LoVo (cell line): Measurements from ENCODE around the gene TOX2.

Source experiments
- DNase-seq: peaks from one replicate; pipeline ENCODE4 v3.0.0-alpha.2; 2016; ENCODE audit warnings: low spot score

The TOX2 gene

DNA sequence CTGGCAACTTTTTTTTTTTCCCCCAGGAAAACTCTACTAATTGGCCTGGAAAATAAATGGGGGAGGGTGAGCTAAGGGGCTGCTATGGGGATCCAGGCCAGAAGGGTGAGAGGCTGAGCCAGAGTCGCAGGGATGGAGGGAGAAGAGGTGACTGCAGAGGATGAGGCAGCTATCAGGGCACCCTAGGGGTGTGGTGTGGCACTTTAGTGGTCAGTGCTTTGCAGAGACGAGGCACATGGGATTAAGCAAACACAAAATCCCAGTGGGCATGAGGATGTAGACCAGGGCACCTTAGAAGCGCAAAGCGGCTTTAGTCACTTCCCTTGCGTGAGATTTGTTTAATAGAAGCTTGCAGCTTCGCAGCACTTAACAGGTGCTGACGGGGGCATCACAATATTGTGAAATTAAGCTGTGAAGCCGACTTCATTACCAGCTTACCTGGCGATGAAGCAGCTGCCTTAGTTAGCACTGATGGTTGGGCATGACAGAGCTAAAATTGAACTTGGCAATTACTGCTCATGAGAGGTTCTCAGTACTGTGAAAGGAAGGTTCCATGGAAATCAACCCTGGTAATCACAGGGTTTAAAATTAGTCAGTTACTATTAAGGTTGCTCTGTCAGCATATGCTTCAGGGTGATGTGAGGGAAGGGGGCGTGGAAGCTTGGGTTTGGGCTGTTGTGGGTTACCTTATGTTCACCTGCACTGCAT is 26.0 kb downstream of the TOX2 start:
- DNase-seq, result no peak

DNA sequence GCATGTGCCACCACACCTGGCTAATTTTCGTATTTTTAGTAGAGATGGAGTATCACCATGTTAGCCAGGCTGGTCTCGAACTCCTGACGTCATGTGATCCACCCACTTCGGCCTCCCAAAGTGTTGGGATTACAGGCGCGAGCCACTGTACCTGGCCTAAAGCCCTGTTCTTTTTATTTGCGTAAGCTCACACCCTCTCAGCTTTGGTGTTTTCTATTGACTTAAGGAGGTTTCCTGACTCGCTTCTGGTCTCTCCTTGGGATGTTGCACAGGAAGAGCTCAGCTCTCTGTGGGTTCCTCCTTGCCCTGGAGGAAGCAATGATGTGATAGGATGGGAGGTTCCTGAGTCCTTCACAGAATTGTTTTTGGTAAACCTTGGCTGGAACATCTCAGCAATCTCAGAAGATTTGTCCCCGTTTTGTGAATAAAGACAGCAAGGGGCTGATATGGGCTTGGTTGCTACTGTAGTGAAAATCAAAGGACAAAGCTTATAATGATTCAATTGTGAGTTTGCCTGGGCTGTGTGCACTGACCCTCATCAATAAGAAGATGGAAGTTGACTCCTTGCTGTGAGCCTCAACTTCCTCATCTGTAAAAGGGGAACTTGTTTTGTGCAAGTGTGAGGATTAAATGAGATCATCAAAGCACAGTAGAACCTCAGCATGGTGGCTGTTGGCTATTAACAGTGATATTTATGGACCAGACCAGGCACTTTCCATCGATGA is 27.0 kb downstream of the TOX2 start:
- DNase-seq, result peak; percentile 41

DNA sequence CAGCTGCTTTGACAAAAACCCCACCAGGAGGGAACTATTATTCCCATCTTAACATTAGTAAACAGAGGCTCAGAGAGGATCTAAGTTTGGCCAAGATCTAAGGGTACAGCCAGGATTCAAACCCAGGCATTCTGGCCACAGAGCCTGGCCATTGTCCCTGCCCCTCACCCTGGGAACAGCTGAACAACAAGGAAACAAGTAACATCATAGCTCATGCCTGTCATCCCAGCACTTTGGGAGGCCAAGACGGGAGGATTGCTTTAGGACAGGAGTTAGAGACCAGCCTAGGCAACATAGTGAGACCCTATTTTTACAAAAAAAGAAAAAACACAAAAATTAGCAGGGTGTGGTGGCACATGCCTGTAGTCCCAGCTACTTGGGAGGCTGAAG is 27.5 kb downstream of the TOX2 start:
- DNase-seq, result no peak

DNA sequence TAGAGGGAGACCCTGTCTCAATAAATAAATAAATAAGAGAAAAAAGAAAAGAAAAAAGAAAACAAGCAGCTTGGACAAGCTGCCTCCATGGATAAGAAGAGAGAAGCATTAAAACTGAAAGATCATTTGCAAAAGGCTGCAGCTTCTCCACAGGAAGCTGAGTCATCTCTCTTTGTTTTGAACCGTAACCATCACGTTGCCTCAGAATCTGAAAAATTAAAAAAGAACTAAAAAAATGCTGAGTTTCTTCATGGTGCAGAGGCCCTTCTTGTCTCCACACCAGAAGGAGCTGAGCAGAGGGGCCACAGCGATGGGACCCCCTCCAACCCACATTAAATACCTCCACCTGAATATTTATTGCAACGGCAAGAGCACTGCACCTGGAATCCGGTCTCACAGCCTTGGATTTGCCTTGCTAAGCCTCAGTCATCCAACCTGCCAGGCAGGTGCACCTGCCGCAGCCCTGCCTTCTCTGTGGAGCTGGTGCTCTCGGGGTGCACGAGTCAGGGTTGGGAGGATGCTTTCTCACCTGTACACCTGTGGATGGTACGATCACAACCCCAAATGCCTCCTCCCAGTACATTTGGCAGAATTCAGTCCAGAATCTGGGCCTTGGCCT is 28.1 kb downstream of the TOX2 start:
- no peak for DNase-seq

DNA sequence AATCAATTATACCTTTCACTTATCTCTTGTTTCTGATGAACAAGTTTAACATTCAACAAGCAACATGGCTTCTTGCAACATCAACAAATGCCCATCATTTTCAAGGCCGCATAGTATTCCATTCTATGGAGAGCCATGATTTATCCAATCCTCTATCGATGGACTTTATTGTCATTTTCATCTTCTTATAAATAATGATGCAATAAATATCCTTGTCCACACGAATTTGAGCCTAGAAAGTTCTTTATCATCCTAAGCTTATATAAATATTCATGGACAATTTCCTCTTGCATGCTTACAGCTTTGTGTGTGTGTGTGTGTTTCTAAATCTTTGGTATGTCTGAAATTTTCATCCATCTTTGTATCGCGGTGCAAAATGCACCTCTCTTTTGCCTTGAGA is 29.1 kb downstream of the TOX2 start:
- no peak for DNase-seq

DNA sequence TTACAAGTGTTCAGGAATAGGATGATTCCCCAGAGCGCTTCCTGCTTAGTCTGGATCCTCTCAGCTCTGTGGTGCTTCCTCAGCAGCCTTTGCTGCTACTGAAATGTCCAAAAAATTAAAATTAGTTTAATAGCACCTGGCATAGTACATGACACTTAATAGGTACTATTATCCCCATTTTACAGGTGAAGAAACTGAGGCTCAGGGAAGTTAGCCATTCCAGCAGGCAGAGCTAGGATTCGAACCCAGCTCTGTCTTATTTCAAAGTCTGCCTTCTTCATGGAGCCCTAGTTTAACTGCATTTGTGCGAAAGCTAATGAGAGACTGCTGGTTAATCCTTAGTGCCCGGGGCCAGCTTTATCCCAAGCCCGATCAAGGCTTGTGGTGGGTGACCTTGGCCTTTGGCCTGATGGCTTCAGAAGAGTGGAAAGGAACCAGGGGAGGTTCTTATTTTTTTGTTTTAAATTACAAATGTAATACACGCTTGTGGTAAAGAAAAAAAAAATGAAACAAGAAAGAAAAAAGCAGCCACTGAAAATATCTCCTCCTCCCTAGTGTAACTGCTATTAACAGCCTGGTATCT is 30.1 kb downstream of the TOX2 start:
- DNase-seq, result no peak

DNA sequence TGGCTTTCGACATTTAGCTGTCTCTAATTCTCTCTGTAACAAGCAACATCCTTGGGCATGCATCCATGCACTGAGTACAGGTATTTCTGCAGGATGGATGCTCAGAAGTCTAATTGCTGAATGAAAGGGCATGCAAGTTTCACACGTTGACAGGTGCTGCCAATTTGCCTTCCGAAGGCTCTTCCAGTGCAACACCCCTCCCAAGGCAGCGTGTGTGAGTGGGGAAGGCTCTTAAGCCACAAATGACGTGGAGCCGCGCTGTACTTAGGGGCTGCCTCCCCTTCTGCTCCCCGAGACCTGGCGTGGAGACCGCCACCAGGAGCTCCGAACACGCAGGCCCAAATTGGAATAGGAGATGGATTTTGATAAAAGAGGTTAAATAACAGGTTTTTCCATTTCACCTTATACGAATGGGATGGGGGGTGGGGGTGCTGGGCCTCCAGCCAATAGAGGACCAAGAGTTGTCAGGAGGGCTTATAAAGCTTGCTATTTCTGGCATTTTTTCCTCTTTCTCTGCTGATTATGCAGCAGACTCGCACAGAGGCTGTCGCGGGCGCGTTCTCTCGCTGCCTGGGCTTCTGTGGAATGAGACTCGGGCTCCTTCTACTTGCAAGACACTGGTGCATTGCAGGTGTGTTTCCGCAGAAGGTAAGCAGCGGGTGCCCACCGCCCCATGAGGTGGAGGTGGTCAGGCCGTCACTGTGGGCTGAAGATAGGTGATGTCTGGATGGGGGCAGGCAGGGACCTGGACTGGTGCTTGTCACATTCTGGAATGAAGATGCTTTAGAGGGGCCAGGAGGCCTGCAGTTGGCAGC is 30.9 kb downstream of the TOX2 start:
- no peak for DNase-seq

DNA sequence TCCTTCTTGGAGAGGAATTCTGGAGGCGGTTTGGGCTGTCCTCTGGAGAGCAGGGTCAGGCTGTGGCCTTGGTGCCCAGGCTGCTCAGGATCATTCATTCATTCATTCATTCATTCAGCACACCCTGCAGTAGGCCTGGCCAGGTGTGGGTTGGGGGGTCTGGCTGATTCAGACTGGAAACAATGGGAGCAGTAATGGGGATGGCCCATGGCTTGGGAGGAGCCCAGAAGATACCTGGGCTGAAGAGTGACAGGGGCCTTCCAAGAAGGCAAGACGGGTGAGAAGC is 31.5 kb downstream of the TOX2 start:
- no peak for DNase-seq

DNA sequence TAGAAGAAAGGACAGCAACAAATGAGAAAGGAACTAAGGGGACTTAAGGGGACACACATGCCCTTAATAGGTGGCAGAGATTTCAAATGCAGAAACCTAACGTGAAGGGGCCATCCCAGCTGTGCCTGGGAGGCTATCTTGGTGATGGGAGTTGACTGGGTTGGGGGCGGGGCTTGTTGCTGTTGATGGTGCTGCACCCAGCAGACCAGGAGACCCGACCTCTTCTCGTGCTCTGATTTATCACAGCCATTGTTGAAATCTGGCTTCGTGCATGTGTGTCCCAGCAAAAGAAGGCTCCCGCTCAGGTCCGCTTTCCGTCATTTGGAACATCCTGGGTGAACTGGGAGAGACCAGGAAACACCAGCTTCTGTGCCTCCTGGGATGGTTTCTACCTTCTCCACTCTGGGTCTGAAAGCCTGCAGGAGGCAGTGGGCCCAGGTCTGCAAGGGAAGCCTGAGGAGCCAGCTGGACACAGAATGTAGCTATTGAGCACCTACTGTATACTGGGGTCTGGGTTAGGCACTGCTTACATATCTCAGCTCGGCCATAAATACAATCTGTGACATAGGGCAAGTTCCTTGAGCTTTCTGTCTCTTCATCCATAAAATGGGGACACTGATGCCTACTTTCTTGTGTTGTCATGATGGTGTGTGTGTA is 32.1 kb downstream of the TOX2 start:
- no peak for DNase-seq

DNA sequence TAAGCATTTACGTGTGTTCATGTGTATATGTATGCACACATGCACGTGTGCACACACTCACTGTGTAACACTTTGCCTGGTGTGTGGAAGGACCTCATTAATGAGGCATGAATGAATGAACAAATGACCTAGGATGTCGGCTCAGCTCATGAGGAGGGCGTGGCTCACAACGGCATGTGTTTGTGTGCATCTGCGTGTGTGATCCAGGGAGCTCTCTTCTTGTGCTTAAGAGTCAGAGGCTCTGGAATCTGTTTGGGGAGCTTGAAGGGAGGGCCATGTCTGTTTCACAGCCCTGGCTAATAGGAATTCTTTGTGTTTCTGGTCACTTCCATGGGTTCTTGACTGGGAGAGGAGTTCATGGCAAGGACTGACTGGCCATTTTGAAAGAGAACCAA is 32.7 kb downstream of the TOX2 start:
- DNase-seq, result no peak

DNA sequence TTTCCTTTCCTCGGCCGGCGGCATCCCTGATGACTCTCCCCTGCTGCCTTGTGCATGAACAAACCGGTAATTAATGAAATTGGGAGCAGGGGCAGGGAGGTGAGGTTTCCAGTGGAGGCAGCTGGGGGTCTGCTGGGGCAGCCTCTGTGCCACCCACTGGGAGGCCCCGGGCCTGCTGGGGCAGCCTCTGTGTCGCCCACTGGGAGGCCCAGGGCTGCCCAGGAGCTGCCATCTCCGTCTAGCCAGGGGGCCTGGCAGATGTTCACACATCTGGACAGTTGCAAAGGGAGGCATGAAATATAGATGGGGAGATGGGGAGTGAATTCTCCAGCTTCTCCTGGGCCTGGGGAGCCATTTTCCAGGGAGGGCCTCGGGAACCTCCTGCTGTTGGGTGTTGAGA is 33.8 kb downstream of the TOX2 start:
- no peak for DNase-seq

DNA sequence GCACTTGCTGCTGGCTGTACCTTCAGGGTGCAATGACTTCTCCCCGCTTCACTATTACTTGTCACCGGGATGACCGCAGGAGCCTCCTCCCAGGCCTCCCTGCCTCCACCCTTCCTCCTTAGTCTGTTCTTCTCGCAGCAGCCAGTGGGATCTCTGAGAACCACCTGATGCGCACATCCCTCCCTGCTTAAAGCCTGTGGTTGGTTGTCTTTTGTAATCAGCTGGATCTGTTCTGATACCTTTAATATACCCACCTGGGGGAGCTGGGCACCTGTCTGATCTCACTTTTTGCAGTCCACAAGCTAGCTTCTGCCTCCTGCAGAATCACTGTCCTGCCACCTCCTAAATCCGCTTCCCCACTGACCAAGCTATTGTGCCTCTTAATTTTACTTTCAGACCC is 34.6 kb downstream of the TOX2 start:
- no peak for DNase-seq

DNA sequence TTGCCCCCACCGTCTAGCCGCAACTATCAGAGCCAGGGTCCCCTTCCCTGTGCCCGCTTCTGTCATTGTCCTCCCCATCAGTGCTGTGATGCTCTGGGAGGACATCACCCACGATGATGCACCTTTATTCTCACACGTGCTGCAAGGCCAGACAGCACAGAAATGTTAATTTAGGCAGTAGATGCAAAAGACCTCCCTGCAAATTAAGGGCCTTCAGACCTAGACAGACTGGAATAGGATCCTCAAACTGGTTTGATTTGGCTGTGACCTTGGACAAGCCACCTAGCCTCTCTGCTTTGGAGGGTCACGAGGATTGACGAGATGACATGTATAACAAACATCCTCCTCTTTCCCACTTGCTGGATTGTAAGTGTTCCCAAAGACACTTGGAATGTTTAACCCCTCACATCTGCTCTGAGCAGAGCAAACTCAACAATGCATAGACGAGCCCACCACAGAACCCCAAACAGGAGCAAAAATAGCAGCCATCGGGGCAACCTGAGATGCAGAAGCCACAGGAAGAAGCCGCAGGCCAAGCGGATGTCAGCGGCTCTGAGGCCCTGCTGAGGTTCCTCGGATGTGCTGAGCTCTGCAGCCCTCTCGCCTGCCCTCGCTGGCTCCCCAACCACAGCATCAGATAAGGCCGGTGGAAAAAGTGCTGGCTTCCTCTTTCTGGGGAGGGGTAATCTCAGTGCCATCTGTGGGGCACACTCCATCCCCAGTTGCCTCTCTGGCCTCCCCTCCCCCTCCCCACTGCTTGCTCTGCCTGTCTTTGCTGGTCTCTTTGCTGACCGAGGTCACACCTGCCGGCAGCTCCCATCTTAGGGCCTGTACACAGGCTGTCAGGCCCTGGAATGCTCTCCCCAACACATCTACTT is 35.3 kb downstream of the TOX2 start:
- DNase-seq, result no peak

DNA sequence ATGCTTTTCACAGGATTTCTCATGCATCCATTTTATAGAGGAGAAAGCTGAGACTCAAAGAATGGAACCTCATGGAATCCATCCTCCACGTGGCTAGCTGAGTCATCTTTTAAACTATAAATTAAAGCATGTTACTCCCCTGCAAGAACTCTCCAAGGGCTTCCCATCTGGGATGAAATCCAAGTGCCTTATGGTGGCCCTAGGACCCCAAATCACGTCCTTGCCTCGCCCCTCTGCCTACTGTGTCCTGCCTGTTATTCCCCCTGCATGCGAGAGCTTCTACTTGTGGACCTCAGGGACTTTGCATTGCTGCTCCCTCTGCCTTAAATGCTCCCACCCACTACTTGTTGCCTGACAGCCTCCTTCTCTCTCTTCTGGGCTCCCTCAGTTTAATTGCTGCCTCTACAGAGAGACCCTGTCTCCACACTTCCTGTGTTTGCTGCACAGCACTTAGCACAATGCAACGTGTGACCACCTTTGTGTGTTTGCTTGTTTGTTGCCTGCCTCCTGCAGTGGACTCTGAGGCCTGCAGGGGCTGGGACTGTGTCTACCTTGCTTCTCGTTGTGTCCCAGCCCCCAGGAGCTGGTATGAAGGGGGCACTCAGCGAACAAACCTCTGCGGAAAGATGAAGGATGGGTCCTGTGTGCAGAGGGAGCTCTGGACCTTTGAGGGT is 39.4 kb downstream of the TOX2 start:
- DNase-seq, result peak; percentile 29

DNA sequence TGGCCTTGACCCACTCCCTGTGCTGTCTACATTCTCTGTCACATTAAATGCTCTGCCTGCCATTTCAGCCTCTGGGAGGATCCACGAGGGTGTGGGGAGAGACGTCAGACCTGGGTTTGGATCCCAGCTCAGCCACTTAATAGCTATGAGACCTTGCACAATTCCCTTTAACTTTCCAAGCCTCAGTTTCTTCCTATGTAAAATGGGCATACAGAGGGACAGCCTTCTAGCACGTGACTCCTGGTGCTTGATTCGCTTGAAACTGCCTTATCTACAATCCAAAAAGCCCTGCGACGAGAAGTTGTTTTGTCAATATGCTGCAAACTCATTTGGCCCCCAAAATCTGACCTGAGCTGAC is 40.0 kb downstream of the TOX2 start:
- DNase-seq, result no peak

DNA sequence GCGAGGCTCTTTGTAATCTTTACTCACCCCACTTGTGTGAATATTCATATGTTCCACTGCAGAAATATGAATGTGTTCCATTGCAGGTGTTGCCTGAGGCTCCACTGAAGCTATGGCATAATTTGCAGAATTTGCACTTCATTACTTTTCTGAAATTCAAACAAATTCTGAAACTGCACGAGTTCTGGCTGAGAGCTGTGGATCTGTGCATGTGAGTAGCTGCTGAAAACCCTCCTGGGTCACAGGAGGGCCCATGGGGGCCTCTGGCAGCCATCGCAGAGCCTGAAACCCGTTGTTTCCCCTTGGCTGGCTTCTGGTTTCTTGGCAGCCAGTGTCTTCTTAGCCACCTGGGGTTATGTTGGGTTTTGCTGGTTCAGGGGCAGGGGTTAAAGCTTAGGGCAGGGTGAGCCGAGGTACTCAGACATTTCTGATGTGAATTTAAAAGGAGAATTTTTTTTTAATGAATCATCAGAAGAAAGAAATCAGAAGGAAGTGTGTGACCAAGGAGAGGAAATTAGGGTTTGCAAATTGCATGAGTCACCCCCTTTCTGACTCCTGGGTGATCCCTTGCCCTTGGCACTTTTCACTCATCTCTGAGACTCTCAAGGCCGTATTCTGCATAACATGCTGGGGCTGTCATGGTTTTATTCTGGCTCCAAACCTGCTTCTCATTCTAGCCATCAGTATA is 40.6 kb downstream of the TOX2 start:
- peak; percentile 88 for DNase-seq

DNA sequence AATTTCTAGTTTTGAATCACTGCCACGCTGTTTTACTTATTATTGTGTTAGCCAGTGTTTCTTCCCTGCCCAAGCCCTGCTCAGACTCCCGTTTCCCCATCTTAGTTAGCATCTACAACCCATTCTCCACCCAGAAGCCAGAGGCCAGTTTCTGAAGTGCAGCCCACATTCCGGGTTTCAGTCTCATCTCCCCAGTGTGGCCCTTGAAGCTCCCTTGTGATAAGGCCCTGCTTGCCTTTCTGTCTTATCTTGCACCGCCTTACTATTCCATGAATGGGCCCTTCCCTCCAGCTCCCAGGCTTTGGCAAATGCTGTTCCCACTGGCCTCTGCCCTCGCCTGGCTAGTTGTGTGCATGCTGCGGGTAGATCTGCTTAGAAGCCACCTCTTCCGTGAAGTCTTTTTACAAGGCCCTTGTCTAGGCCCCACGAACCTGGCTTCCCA is 41.1 kb downstream of the TOX2 start:
- DNase-seq, result peak; percentile 32

DNA sequence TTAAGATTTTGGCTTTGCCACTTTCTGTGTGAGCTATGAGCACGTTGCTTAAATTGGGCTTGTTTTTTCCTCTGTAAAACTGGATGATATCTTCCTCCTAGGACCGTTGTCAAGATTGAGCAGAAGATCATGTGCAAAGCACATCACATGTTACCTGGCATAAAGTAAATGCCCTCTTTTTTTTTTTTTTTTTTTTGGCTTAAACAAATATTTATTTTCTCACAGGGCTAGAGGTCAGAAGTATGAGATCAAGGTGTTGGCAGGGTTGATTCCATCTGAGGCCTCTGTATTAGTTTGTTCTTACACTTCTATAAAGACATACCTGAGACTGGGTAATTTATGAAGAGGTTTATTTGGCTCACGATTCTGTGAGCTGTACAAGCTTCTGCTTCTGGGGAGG is 42.7 kb downstream of the TOX2 start:
- no peak for DNase-seq

DNA sequence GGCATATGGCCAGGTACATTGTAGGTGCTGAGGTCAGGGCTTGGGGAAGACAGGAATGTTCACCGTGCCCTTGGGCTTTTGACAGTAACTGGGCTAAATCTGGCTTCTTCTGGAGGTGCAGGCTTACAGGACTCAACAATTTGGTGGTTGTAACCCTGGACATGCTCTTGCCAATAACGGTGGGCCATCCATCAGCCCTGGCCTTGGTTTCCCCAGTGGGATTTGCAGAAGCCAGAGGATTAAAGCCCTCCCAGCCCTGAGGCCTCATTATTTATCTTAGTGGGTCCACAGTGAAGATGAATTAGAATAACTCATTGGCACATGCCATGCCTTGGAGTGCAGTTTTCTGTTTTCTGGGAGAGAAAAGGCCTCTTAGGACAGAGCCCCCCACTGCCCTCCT is 44.0 kb downstream of the TOX2 start:
- DNase-seq, result no peak
